Measurements from ENCODE around the gene DDAH1.

The DDAH1 gene

GRCh38 chr1:85496941-85497582 lies 32.1 kb upstream of the DDAH1 start:
- no peak for DNase-seq
- Histone ChIP-seq H3K9me3 (ENCODE audit: severe bottlenecking) (no peaks in the 10 kb centered on the region), H3K27ac (no peak overlapping the region), H3K4me3 (ENCODE audit: low read depth, low read length) (no peak overlapping the region), H3K36me3 (no peaks in the 10 kb centered on the region), H3K27me3 (ENCODE audit: insufficient read depth, low read depth, severe bottlenecking) (no peaks in the 10 kb centered on the region)
- TF ChIP-seq, protein P1, sequence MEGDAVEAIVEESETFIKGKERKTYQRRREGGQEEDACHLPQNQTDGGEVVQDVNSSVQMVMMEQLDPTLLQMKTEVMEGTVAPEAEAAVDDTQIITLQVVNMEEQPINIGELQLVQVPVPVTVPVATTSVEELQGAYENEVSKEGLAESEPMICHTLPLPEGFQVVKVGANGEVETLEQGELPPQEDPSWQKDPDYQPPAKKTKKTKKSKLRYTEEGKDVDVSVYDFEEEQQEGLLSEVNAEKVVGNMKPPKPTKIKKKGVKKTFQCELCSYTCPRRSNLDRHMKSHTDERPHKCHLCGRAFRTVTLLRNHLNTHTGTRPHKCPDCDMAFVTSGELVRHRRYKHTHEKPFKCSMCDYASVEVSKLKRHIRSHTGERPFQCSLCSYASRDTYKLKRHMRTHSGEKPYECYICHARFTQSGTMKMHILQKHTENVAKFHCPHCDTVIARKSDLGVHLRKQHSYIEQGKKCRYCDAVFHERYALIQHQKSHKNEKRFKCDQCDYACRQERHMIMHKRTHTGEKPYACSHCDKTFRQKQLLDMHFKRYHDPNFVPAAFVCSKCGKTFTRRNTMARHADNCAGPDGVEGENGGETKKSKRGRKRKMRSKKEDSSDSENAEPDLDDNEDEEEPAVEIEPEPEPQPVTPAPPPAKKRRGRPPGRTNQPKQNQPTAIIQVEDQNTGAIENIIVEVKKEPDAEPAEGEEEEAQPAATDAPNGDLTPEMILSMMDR (IDR thresholded peaks at IDR 0.05; ENCODE audit: low read depth, low read length) = no peak

GRCh38 chr1:85495556-85495955 lies 30.6 kb upstream of the DDAH1 start:
- no peak overlapping the region for H3K27ac ChIP-seq
- TF ChIP-seq, protein P1 (IDR thresholded peaks at IDR 0.05; ENCODE audit: low read depth, low read length) = no peak
- DNase-seq = peak; percentile 52
- no peaks in the 10 kb centered on the region for H3K36me3 ChIP-seq
- H3K4me3 ChIP-seq (ENCODE audit: low read depth, low read length) = no peak overlapping the region
- no peaks in the 10 kb centered on the region for H3K27me3 ChIP-seq (ENCODE audit: insufficient read depth, low read depth, severe bottlenecking)
- no peaks in the 10 kb centered on the region for H3K9me3 ChIP-seq (ENCODE audit: severe bottlenecking)

- Histone ChIP-seq H3K4me3 (ENCODE audit: low read depth, low read length) (no peak overlapping the region), H3K27ac (no peak overlapping the region), H3K27me3 (ENCODE audit: insufficient read depth, low read depth, severe bottlenecking) (no peaks in the 10 kb centered on the region), H3K9me3 (ENCODE audit: severe bottlenecking) (no peaks in the 10 kb centered on the region), H3K36me3 (no peaks in the 10 kb centered on the region)
- TF ChIP-seq, protein P1 (IDR thresholded peaks at IDR 0.05; ENCODE audit: low read depth, low read length) = no peak
- DNase-seq = peak; percentile 10
Observed at GRCh38 chr1:85494904-85495266, 29.9 kb upstream of the DDAH1 start.

GRCh38 chr1:85494074-85494903 lies 29.3 kb upstream of the DDAH1 start:
- peak; percentile 10 for DNase-seq
- H3K27me3 ChIP-seq (ENCODE audit: insufficient read depth, low read depth, severe bottlenecking) = no peaks in the 10 kb centered on the region
- H3K4me3 ChIP-seq (ENCODE audit: low read depth, low read length) = no peak overlapping the region
- no peak overlapping the region for H3K27ac ChIP-seq
- H3K9me3 ChIP-seq (ENCODE audit: severe bottlenecking) = no peaks in the 10 kb centered on the region
- TF ChIP-seq, protein P1 (IDR thresholded peaks at IDR 0.05; ENCODE audit: low read depth, low read length) = no peak
- no peaks in the 10 kb centered on the region for H3K36me3 ChIP-seq

DNA sequence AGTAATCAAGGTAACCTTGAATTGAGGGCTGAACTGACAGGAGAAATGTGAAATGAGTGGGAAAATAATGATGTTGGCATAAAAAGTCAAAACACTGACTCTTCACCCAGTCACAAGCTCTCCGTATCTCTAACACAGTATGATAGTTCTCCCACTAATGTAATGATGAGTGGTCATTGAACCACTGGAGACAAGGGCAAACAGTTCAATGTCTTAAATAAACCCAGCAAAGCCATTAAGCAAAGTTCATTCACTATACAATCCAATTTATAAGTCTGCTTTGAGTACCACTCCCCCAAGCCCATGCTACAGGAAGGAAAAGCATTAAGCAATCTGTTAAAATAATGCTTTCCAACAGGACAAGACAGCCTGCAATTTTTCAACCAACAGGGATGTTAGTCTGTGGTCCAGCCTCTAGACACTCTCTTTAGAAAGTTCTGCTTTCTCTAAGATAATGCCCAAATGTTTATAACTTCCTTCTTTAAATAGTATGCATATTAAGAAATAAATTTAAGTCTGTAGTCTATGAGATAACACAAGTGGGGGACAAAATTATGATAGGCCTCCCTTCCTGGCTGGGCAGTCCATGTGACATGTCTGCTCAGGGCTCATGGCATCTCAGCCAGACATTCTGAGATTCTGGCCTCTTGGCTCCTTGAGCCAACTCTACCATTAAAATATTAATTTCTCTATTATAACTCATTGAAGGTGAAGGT lies 25.5 kb upstream of the DDAH1 start:
- no peak for DNase-seq
- Histone ChIP-seq H3K4me3 (ENCODE audit: low read depth, low read length) (no peak overlapping the region), H3K27me3 (ENCODE audit: insufficient read depth, low read depth, severe bottlenecking) (no peaks in the 10 kb centered on the region), H3K36me3 (no peaks in the 10 kb centered on the region), H3K27ac (no peak overlapping the region), H3K9me3 (ENCODE audit: severe bottlenecking) (no peaks in the 10 kb centered on the region)
- TF ChIP-seq, protein P1 (IDR thresholded peaks at IDR 0.05; ENCODE audit: low read depth, low read length) = no peak
